Ectodermal cell (in vitro differentiated cells): Measurements from ENCODE around the gene VAV3.
A peak's percentile ranks its signal among the peaks of the same experiment; 100 is the strongest.

Experiments
- H3K27ac ChIP-seq: 2 replicates; pipeline ENCODE4 v1.7.0; 2013; ENCODE audit warnings: mild to moderate bottlenecking, low read depth, low read length; ENCODE audit not compliant: insufficient read depth, poor library complexity, severe bottlenecking
- H3K27me3 ChIP-seq: 2 replicates; pipeline ENCODE4 v1.7.0; 2013; ENCODE audit warnings: mild to moderate bottlenecking, low read length; ENCODE audit not compliant: insufficient read depth, control insufficient read depth, poor library complexity, severe bottlenecking
- H3K36me3 ChIP-seq: one replicate; pipeline ENCODE4 v1.7.0; 2013; ENCODE audit warnings: low read length; ENCODE audit not compliant: control insufficient read depth, insufficient read depth
- H3K4me1 ChIP-seq: one replicate; pipeline ENCODE4 v1.7.0; 2013; ENCODE audit warnings: low read length; ENCODE audit not compliant: control insufficient read depth, insufficient read depth
- H3K4me3 ChIP-seq: 2 replicates; pipeline ENCODE4 v1.7.0; 2013; ENCODE audit warnings: low read depth, low read length, control low read depth; ENCODE audit not compliant: insufficient read depth
- H3K9me3 ChIP-seq: 2 replicates; pipeline ENCODE4 v1.7.0; 2013; ENCODE audit warnings: mild to moderate bottlenecking, low read length, moderate library complexity; ENCODE audit not compliant: control insufficient read depth
- WGBS, 2 experiments: methylation state at CpG; one replicate each; pipeline ENCODE4 v1.1.7; 2013; ENCODE audit warnings: missing lambda C conversion rate in 2 of 2; 5-methylcytosine and 5-hydroxymethylcytosine counted together

The VAV3 gene

GRCh38 chr1:107974090-107974489, 9.1 kb upstream of the VAV3 start:
- Histone ChIP-seq H3K27ac (no peak overlapping the region), H3K4me1 (no peaks in the 10 kb centered on the region), H3K27me3 (no peaks in the 10 kb centered on the region), H3K4me3 (no peak overlapping the region), H3K36me3 (no peaks in the 10 kb centered on the region), H3K9me3 (no peaks in the 10 kb centered on the region)
- WGBS, 2 experiments, result 63 to 75% methylated on average over 2 of the region's 2 CpGs

- Histone ChIP-seq H3K27me3 (no peaks in the 10 kb centered on the region), H3K4me1 (no peaks in the 10 kb centered on the region), H3K9me3 (no peaks in the 10 kb centered on the region), H3K4me3 (no peak overlapping the region), H3K36me3 (no peaks in the 10 kb centered on the region), H3K27ac (no peak overlapping the region)
- 50 to 62% methylated on average over 2 to 3 of the region's 3 CpGs for WGBS, 2 experiments
Observed at GRCh38 chr1:107972391-107973180, 7.6 kb upstream of the VAV3 start.

GRCh38 chr1:107966550-107966949, 1.6 kb upstream of the VAV3 start:
- peaks cover 4% of the 10 kb centered on the region for H3K4me1 ChIP-seq
- H3K4me3 ChIP-seq, result no peak overlapping the region
- H3K27me3 ChIP-seq, result peaks cover 40% of the 10 kb centered on the region
- no peaks in the 10 kb centered on the region for H3K9me3 ChIP-seq
- H3K27ac ChIP-seq, result no peak overlapping the region
- H3K36me3 ChIP-seq, result no peaks in the 10 kb centered on the region
- WGBS, 2 experiments, result 95 to 98% methylated on average over 7 to 8 of the region's 8 CpGs

GRCh38 chr1:107964336-107965109, 457 bp downstream of the VAV3 start:
- no peaks in the 10 kb centered on the region for H3K36me3 ChIP-seq
- no peak overlapping the region for H3K27ac ChIP-seq
- peak overlapping the region; percentile 63 for H3K4me3 ChIP-seq
- peaks cover 40% of the 10 kb centered on the region for H3K27me3 ChIP-seq
- H3K4me1 ChIP-seq, result peaks cover 4% of the 10 kb centered on the region
- no peaks in the 10 kb centered on the region for H3K9me3 ChIP-seq
- 1% methylated on average over 79 of the region's 79 CpGs for WGBS, 2 experiments

- Histone ChIP-seq H3K4me3 (peak overlapping the region; percentile 63), H3K27me3 (peaks cover 40% of the 10 kb centered on the region), H3K9me3 (no peaks in the 10 kb centered on the region), H3K27ac (no peak overlapping the region), H3K36me3 (no peaks in the 10 kb centered on the region), H3K4me1 (peaks cover 4% of the 10 kb centered on the region)
- 14 to 16% methylated on average over 21 of the region's 21 CpGs for WGBS, 2 experiments
Observed at GRCh38 chr1:107963601-107964335, 1.2 kb downstream of the VAV3 start.

- 84 to 86% methylated on average over 4 of the region's 5 CpGs for WGBS, 2 experiments
- H3K4me1 ChIP-seq, result peaks cover 4% of the 10 kb centered on the region
- H3K36me3 ChIP-seq, result no peaks in the 10 kb centered on the region
- H3K27ac ChIP-seq, result no peak overlapping the region
- H3K27me3 ChIP-seq, result peaks cover 40% of the 10 kb centered on the region
- H3K9me3 ChIP-seq, result no peaks in the 10 kb centered on the region
- no peak overlapping the region for H3K4me3 ChIP-seq
Observed at GRCh38 chr1:107963008-107963407, 2.0 kb downstream of the VAV3 start.

- no peak overlapping the region for H3K4me3 ChIP-seq
- no peaks in the 10 kb centered on the region for H3K9me3 ChIP-seq
Observed at GRCh38 chr1:107954719-107955415, 10.1 kb downstream of the VAV3 start.

GRCh38 chr1:107954126-107954525, 10.9 kb downstream of the VAV3 start:
- Histone ChIP-seq H3K4me3 (no peak overlapping the region), H3K9me3 (no peaks in the 10 kb centered on the region), H3K4me1 (no peaks in the 10 kb centered on the region), H3K36me3 (no peaks in the 10 kb centered on the region), H3K27ac (no peak overlapping the region), H3K27me3 (no peaks in the 10 kb centered on the region)

More at GRCh38 chr1:107954719-107955415, 10.1 kb downstream of the VAV3 start:
- WGBS, 2 experiments, result 94 to 96% methylated on average over 6 of the region's 6 CpGs
- Histone ChIP-seq H3K36me3 (no peaks in the 10 kb centered on the region), H3K4me1 (no peaks in the 10 kb centered on the region), H3K27ac (no peak overlapping the region), H3K27me3 (no peaks in the 10 kb centered on the region)

- Histone ChIP-seq H3K27ac (no peak overlapping the region), H3K36me3 (no peaks in the 10 kb centered on the region)
- WGBS, 2 experiments, result 88 to 90% methylated on average over 3 of the region's 3 CpGs
Observed at GRCh38 chr1:107953556-107953955, 11.4 kb downstream of the VAV3 start.

More at GRCh38 chr1:107953556-107953955, 11.4 kb downstream of the VAV3 start:
- Histone ChIP-seq H3K4me3 (no peak overlapping the region), H3K27me3 (no peaks in the 10 kb centered on the region), H3K9me3 (no peaks in the 10 kb centered on the region), H3K4me1 (no peaks in the 10 kb centered on the region)
